ENCODE results near the gene RSBN1L. TPM values are rescaled to one million over a fixed set of nuclear protein-coding genes. Genes with fewer than 3 reads are reported as not detected.

Gene RSBN1L
- total RNA-seq, 1 donor from 2014 or later = 8.1 TPM

GRCh38 chr7:77791336-77791735 lies 95.1 kb downstream of the RSBN1L start:
- DNase-seq (ENCODE audit: missing footprints) (no peak), ATAC-seq (no peak)
- intact Hi-C loops (cut with DNase I) = loop anchor here (10.0 kb wide), 1 partner anchor 123 kb away; no protein-coding TSS in a partner anchor

GRCh38 chr7:77791956-77792355 lies 95.7 kb downstream of the RSBN1L start:
- ATAC-seq = no peak
- no peak for DNase-seq (ENCODE audit: missing footprints)
- intact Hi-C loops (cut with DNase I) = loop anchor here (10.0 kb wide), 1 partner anchor 123 kb away; no protein-coding TSS in a partner anchor

GRCh38 chr7:77794000-77794399 lies 97.7 kb downstream of the RSBN1L start:
- DNase-seq (ENCODE audit: missing footprints) (no peak), ATAC-seq (no peak)
- intact Hi-C loops (cut with DNase I) = loop anchor here (10.0 kb wide), 1 partner anchor 121 kb away; no protein-coding TSS in a partner anchor

GRCh38 chr7:77796109-77796508 lies 99.8 kb downstream of the RSBN1L start:
- no peak for DNase-seq (ENCODE audit: missing footprints)
- no peak for ATAC-seq
- intact Hi-C loops (cut with DNase I) = loop anchor here (5.0 to 10.0 kb wide), 2 partner anchors 41 to 119 kb away; no protein-coding TSS in a partner anchor

GRCh38 chr7:77796960-77797359 lies 100.7 kb downstream of the RSBN1L start:
- no peak for ATAC-seq
- intact Hi-C loops (cut with DNase I) = loop anchor here (5.0 to 10.0 kb wide), 2 partner anchors 40 to 118 kb away; no protein-coding TSS in a partner anchor
- no peak for DNase-seq (ENCODE audit: missing footprints)

- intact Hi-C loops (cut with DNase I) = loop anchor here (2.0 to 10.0 kb wide), 3 partner anchors 39 to 261 kb away; partner anchors contain the start of gene PTPN12
- ATAC-seq = peak; percentile 12
- no peak for DNase-seq (ENCODE audit: missing footprints)
These were observed 101.6 kb downstream of the RSBN1L start for GRCh38 chr7:77797734-77798393.

GRCh38 chr7:77798394-77799077 lies 102.3 kb downstream of the RSBN1L start, which contains the start of the genes PHTF2 and TMEM60:
Gene PHTF2, plus strand, starts transcription at chr7:77798773.
Gene TMEM60, minus strand, starts transcription at chr7:77798434. Its CDS starts 4,061 bp downstream, at chr7:77794373.
- intact Hi-C loops (cut with DNase I) = loop anchor here (2.0 to 10.0 kb wide), 3 partner anchors 39 to 262 kb away; partner anchors contain the start of gene PTPN12
- peak; percentile 99 for ATAC-seq
- peak; percentile 98 for DNase-seq (ENCODE audit: missing footprints)

- peak; percentile 78 for DNase-seq (ENCODE audit: missing footprints)
- intact Hi-C loops (cut with DNase I) = loop anchor here (2.0 to 10.0 kb wide), 3 partner anchors 38 to 263 kb away; partner anchors contain the start of gene PTPN12
- ATAC-seq = peak; percentile 1
These were observed 103.1 kb downstream of the RSBN1L start for GRCh38 chr7:77799078-77799964.

GRCh38 chr7:77800158-77800557 lies 103.9 kb downstream of the RSBN1L start:
- ATAC-seq = no peak
- DNase-seq (ENCODE audit: missing footprints) = no peak
- intact Hi-C loops (cut with DNase I) = no loop called here

- ATAC-seq = no peak
- intact Hi-C loops (cut with DNase I) = no loop called here
- no peak for DNase-seq (ENCODE audit: missing footprints)
These were observed 104.5 kb downstream of the RSBN1L start for GRCh38 chr7:77800730-77801129.

- intact Hi-C loops (cut with DNase I) = no loop called here
- no peak for DNase-seq (ENCODE audit: missing footprints)
These were observed 106.5 kb downstream of the RSBN1L start for GRCh38 chr7:77802557-77803405.

GRCh38 chr7:77806425-77806824 lies 110.2 kb downstream of the RSBN1L start:
- intact Hi-C loops (cut with DNase I) = no loop called here
- ATAC-seq (no peak), DNase-seq (ENCODE audit: missing footprints) (no peak)

More at GRCh38 chr7:77802557-77803405, 106.5 kb downstream of the RSBN1L start:
- ATAC-seq = no peak

GRCh38 chr7:77808517-77808916 lies 112.3 kb downstream of the RSBN1L start:
- DNase-seq (ENCODE audit: missing footprints) (no peak), ATAC-seq (no peak)
- intact Hi-C loops (cut with DNase I) = no loop called here

- ATAC-seq (no peak), DNase-seq (ENCODE audit: missing footprints) (no peak)
- intact Hi-C loops (cut with DNase I) = no loop called here
These were observed 115.4 kb downstream of the RSBN1L start for GRCh38 chr7:77811516-77812289.

- ATAC-seq = no peak
- intact Hi-C loops (cut with DNase I) = no loop called here
These were observed 116.0 kb downstream of the RSBN1L start for GRCh38 chr7:77812290-77812685.

GRCh38 chr7:77813180-77813579 lies 116.9 kb downstream of the RSBN1L start:
- no peak for DNase-seq (ENCODE audit: missing footprints)
- intact Hi-C loops (cut with DNase I) = no loop called here
- no peak for ATAC-seq

More at GRCh38 chr7:77812290-77812685, 116.0 kb downstream of the RSBN1L start:
- no peak for DNase-seq (ENCODE audit: missing footprints)

GRCh38 chr7:77819021-77819420 lies 122.8 kb downstream of the RSBN1L start:
- intact Hi-C loops (cut with DNase I) = no loop called here
- ATAC-seq = no peak

More at GRCh38 chr7:77819021-77819420, 122.8 kb downstream of the RSBN1L start:
- DNase-seq (ENCODE audit: missing footprints) = no peak
